ENCODE measurements around the gene PPM1F.

PPM1F gene

GRCh38 chr22:21975273-21975672 is 22.6 kb upstream of the PPM1F start:
- no peak for DNase-seq

- no peak for DNase-seq
These were observed 21.5 kb upstream of the PPM1F start for GRCh38 chr22:21974058-21974649.

- no peak for DNase-seq
These were observed 20.2 kb upstream of the PPM1F start for GRCh38 chr22:21972806-21973205.

- DNase-seq = peak; percentile 61
These were observed 19.7 kb upstream of the PPM1F start for GRCh38 chr22:21972293-21972779.

GRCh38 chr22:21971858-21972275 is 19.2 kb upstream of the PPM1F start:
- no peak for DNase-seq

- DNase-seq = no peak
These were observed 18.4 kb upstream of the PPM1F start for GRCh38 chr22:21970800-21971617.

GRCh38 chr22:21970037-21970799 is 17.6 kb upstream of the PPM1F start:
- DNase-seq = no peak

GRCh38 chr22:21968452-21969129 is 15.9 kb upstream of the PPM1F start:
- no peak for DNase-seq

- DNase-seq = no peak
These were observed 15.1 kb upstream of the PPM1F start for GRCh38 chr22:21967693-21968271.

GRCh38 chr22:21966643-21967516 is 14.2 kb upstream of the PPM1F start:
- no peak for DNase-seq

GRCh38 chr22:21965762-21966288 is 13.2 kb upstream of the PPM1F start:
- DNase-seq = no peak

- no peak for DNase-seq
These were observed 12.4 kb upstream of the PPM1F start for GRCh38 chr22:21964918-21965484.

- no peak for DNase-seq
These were observed 11.6 kb upstream of the PPM1F start for GRCh38 chr22:21964234-21964633.

- no peak for DNase-seq
These were observed 11.2 kb upstream of the PPM1F start for GRCh38 chr22:21963790-21964211.

GRCh38 chr22:21963286-21963685 is 10.6 kb upstream of the PPM1F start:
- no peak for DNase-seq

- no peak for DNase-seq
These were observed 10.0 kb upstream of the PPM1F start for GRCh38 chr22:21962655-21962949.

GRCh38 chr22:21961886-21962654 is 9.4 kb upstream of the PPM1F start:
- no peak for DNase-seq

GRCh38 chr22:21961127-21961867 is 8.6 kb upstream of the PPM1F start:
- no peak for DNase-seq
